Measurements from ENCODE around the gene ZFAND6. TPM values are rescaled to one million over a fixed set of nuclear protein-coding genes. Genes with fewer than 3 reads are reported as not detected.

Gene ZFAND6
- polyA plus RNA-seq, 1 donor from 2014 or later, result 353 TPM

GRCh38 chr15:80049046-80049445 lies 10.4 kb upstream of the ZFAND6 start:
- no peak overlapping the region for H2AFZ ChIP-seq (ENCODE audit: low read depth, low read length)
- no peak overlapping the region for H3K27ac ChIP-seq (ENCODE audit: low read length)
- no peaks in the 10 kb centered on the region for H3K36me3 ChIP-seq (ENCODE audit: insufficient read depth, low read length)
- no peaks in the 10 kb centered on the region for H3K9me3 ChIP-seq (ENCODE audit: low read length)
- no peak overlapping the region for H3K4me3 ChIP-seq (ENCODE audit: low read length)
- TF ChIP-seq MXI1 (conservative IDR thresholded peaks at IDR 0.05; ENCODE audit: poor library complexity, severe bottlenecking), result no peak
- TF ChIP-seq TAF1 (IDR thresholded peaks at IDR 0.05; ENCODE audit: low read depth), result no peak
- H3K4me2 ChIP-seq (ENCODE audit: low read length), result no peak overlapping the region
- no peaks in the 10 kb centered on the region for H4K20me1 ChIP-seq (ENCODE audit: insufficient read depth)
- no peaks in the 10 kb centered on the region for H3K9me2 ChIP-seq (ENCODE audit: insufficient read depth, low read length)
- H3K79me2 ChIP-seq (replicated peaks; ENCODE audit: insufficient read depth, low read length), result no peaks in the 10 kb centered on the region
- no peaks in the 10 kb centered on the region for H3K27me3 ChIP-seq (ENCODE audit: insufficient read depth, low read depth, low read length)
- no peak overlapping the region for H3K9ac ChIP-seq (ENCODE audit: low read length)
- H3F3A ChIP-seq (ENCODE audit: insufficient read depth, low read length, poor library complexity, severe bottlenecking), result no peaks in the 10 kb centered on the region

GRCh38 chr15:80052597-80053304 lies 6.7 kb upstream of the ZFAND6 start:
- Histone ChIP-seq H3K4me2 (ENCODE audit: low read length) (no peak overlapping the region), H3K4me3 (ENCODE audit: low read length) (no peak overlapping the region), H3K9ac (ENCODE audit: low read length) (no peak overlapping the region), H3K9me3 (ENCODE audit: low read length) (no peaks in the 10 kb centered on the region), H3F3A (ENCODE audit: insufficient read depth, low read length, poor library complexity, severe bottlenecking) (no peaks in the 10 kb centered on the region), H3K27ac (ENCODE audit: low read length) (no peak overlapping the region), H3K27me3 (ENCODE audit: insufficient read depth, low read depth, low read length) (peaks cover 8% of the 10 kb centered on the region), H4K20me1 (ENCODE audit: insufficient read depth) (no peaks in the 10 kb centered on the region), H3K79me2 (replicated peaks; ENCODE audit: insufficient read depth, low read length) (no peaks in the 10 kb centered on the region), H2AFZ (ENCODE audit: low read depth, low read length) (no peak overlapping the region), H3K36me3 (ENCODE audit: insufficient read depth, low read length) (no peaks in the 10 kb centered on the region), H3K9me2 (ENCODE audit: insufficient read depth, low read length) (no peaks in the 10 kb centered on the region)
- TF ChIP-seq CTCF (IDR thresholded peaks at IDR 0.05; ENCODE audit: poor library complexity, severe bottlenecking) (no peak), MXI1 (conservative IDR thresholded peaks at IDR 0.05; ENCODE audit: poor library complexity, severe bottlenecking) (no peak), POLR2AphosphoS5 (IDR thresholded peaks at IDR 0.05) (no peak), RAD21 (conservative IDR thresholded peaks at IDR 0.05) (no peak), SMC3 (conservative IDR thresholded peaks at IDR 0.05; ENCODE audit: poor library complexity) (no peak), TAF1 (IDR thresholded peaks at IDR 0.05; ENCODE audit: low read depth) (no peak), EZH2 (IDR thresholded peaks at IDR 0.05; ENCODE audit: borderline replicate concordance, insufficient read depth, low read length, poor library complexity, severe bottlenecking) (no peak), EP300 (conservative IDR thresholded peaks at IDR 0.05; ENCODE audit: poor library complexity, severe bottlenecking) (no peak), REST (IDR thresholded peaks at IDR 0.05; ENCODE audit: borderline replicate concordance) (no peak)
